ENCODE data around the gene CYP1B1.

DNA sequence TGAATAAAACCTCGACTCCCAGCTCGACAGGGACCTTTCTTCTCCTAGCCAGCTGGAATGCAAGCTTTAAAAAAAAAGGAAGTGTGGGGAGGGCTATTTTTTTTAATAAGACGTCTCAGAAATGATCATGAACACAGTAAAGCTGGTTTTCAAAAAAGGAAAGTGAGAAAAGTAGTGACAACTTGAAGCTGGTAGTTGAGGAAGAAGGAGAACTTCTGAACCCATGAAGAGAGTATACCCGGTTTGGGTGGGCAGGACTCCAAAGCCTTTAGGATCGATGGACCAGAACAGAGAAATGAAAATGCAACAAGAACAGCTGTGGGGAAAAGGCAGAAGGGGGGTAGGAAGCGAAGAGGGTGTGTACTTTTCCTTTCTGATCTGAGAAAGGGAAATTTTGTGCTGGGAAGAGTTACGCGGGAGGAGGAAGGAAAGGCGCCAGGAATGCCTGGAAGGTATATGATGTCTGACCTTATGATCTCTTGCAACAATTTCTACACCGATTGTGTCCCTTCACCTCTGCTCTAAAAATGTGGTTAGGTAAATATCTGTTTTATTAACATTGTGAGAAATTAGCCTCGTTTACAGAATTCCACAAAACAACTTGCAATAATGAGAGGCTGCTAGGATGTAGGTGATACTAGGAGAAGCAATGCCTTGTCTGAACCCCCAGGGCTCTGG lies 22.6 kb upstream of the CYP1B1 start:
- no peak for TF ChIP-seq CTCF (IDR thresholded peaks at IDR 0.05; ENCODE audit: low read depth, low read length)
- no peak for TF ChIP-seq MYC (IDR thresholded peaks at IDR 0.05; ENCODE audit: low read depth, low read length)
